HEK293 (cell line): Measurements from ENCODE around the gene ADPRHL1.

Experiments used
- CTCF ChIA-PET: fragments of 350-600 bp; formaldehyde crosslinking; extraction: SDS; loops from one replicate; lab custom pipeline; 2021; ENCODE audit warnings: antibody characterized with exemption; lab: Yijun Ruan, JAX
- POLR2A ChIA-PET: fragments of 300-600 bp; formaldehyde crosslinking; extraction: SDS; loops from one replicate; lab custom pipeline; 2020; ENCODE audit warnings: antibody characterized with exemption, inconsistent platforms; lab: Yijun Ruan, JAX
- H3K27ac ChIP-seq: fragments of 200-500 bp; sonication (Bioruptor generic); 2 replicates; pipeline ENCODE4 v1.5.1; 2014; ENCODE audit warnings: low read depth, low read length, control low read depth, inconsistent platforms; ENCODE audit errors: extremely low read depth
- H3K36me3 ChIP-seq, 2 experiments: fragments of 200-500 bp in 1 of 2; sonication (Bioruptor generic) in 1 of 2; 1 replicate in 1 of 2; 2 replicates in 1 of 2; pipeline ENCODE4 v1.5.1; 2014 to 2017; ENCODE audit warnings: inconsistent platforms in 2 of 2, low read length in 2 of 2; ENCODE audit not compliant: control insufficient read depth in 2 of 2, insufficient read depth in 1 of 2
- H3K4me1 ChIP-seq: fragments of 200-500 bp; sonication (Bioruptor generic); 2 replicates; pipeline ENCODE4 v1.5.1; 2014; ENCODE audit warnings: mild to moderate bottlenecking, low read length, inconsistent platforms; ENCODE audit not compliant: control insufficient read depth, insufficient read depth
- H3K4me3 ChIP-seq: 2 replicates; pipeline ENCODE4 v1.5.1; 2011; ENCODE audit warnings: low read depth, mild to moderate bottlenecking, control low read depth, low read length, moderate library complexity
- H3K9me3 ChIP-seq: fragments of 200-500 bp; sonication (Bioruptor generic); 2 replicates; pipeline ENCODE4 v1.5.1; 2014; ENCODE audit warnings: low read depth, low read length, inconsistent platforms; ENCODE audit not compliant: control insufficient read depth, insufficient read depth
- BCL11B ChIP-seq: fragments of 450-650 bp; formaldehyde crosslinking; IDR thresholded peaks from 2 replicates; pipeline ENCODE4 v1.5.1; 2016; ENCODE audit warnings: low read depth, missing biosample characterization, missing genetic modification characterization
- EGR2 ChIP-seq: fragments of 450-650 bp; formaldehyde crosslinking; IDR thresholded peaks from 2 replicates; pipeline ENCODE4 v1.5.1; 2016; ENCODE audit warnings: low read depth, missing biosample characterization, missing genetic modification characterization
- GLIS2 ChIP-seq: fragments of 450-650 bp; formaldehyde crosslinking; IDR thresholded peaks from 2 replicates; pipeline ENCODE4 v1.5.1; 2016; ENCODE audit warnings: missing biosample characterization, missing genetic modification characterization
- KLF16 ChIP-seq: fragments of 450-650 bp; formaldehyde crosslinking; IDR thresholded peaks from 2 replicates; pipeline ENCODE4 v1.5.1; 2017; ENCODE audit warnings: missing biosample characterization, missing genetic modification characterization
- KLF17 ChIP-seq: fragments of 450-650 bp; formaldehyde crosslinking; IDR thresholded peaks from 2 replicates; pipeline ENCODE4 v1.5.1; 2016; ENCODE audit warnings: missing biosample characterization, missing genetic modification characterization
- PBX3 ChIP-seq: sonication (generic); formaldehyde crosslinking; IDR thresholded peaks from 2 replicates; pipeline ENCODE4 v1.8.1; 2022; ENCODE audit warnings: mild to moderate bottlenecking, moderate library complexity, missing genetic modification reagents
- SP2 ChIP-seq: fragments of 450-650 bp; formaldehyde crosslinking; IDR thresholded peaks from 2 replicates; pipeline ENCODE4 v1.5.1; 2016; ENCODE audit warnings: missing biosample characterization, missing genetic modification characterization
- TRIM28 ChIP-seq: IDR thresholded peaks from 2 replicates; pipeline ENCODE4 v1.6.1; 2011; ENCODE audit warnings: low read length, control low read depth, borderline replicate concordance
- YY2 ChIP-seq: fragments of 450-650 bp; formaldehyde crosslinking; IDR thresholded peaks from 2 replicates; pipeline ENCODE4 v1.5.1; 2016; ENCODE audit warnings: missing biosample characterization, missing genetic modification characterization
- ZEB2 ChIP-seq: fragments of 450-650 bp; formaldehyde crosslinking; IDR thresholded peaks from 2 replicates; pipeline ENCODE4 v1.5.1; 2016; ENCODE audit warnings: missing biosample characterization, missing genetic modification characterization
- ZNF114 ChIP-seq: fragments of 450-650 bp; formaldehyde crosslinking; IDR thresholded peaks from 2 replicates; pipeline ENCODE4 v1.5.0; 2017; ENCODE audit warnings: missing biosample characterization, missing genetic modification characterization
- ZNF146 ChIP-seq: fragments of 450-650 bp; formaldehyde crosslinking; IDR thresholded peaks from 2 replicates; pipeline ENCODE4 v1.5.1; 2016; ENCODE audit warnings: missing biosample characterization, missing genetic modification characterization
- ZNF16 ChIP-seq: fragments of 450-650 bp; formaldehyde crosslinking; IDR thresholded peaks from 2 replicates; pipeline ENCODE4 v1.5.1; 2016; ENCODE audit warnings: low read depth, missing biosample characterization, missing genetic modification characterization
- ZNF239 ChIP-seq: fragments of 450-650 bp; formaldehyde crosslinking; IDR thresholded peaks from 2 replicates; pipeline ENCODE4 v1.5.1; 2016; ENCODE audit warnings: missing biosample characterization, missing genetic modification characterization
- ZNF24 ChIP-seq: fragments of 450-650 bp; formaldehyde crosslinking; IDR thresholded peaks from 2 replicates; pipeline ENCODE4 v1.5.1; 2016; ENCODE audit warnings: missing biosample characterization, missing genetic modification characterization
- ZNF280C ChIP-seq: fragments of 450-650 bp; formaldehyde crosslinking; IDR thresholded peaks from 2 replicates; pipeline ENCODE4 v1.5.1; 2016; ENCODE audit warnings: missing biosample characterization, missing genetic modification characterization
- ZNF311 ChIP-seq: fragments of 450-650 bp; formaldehyde crosslinking; IDR thresholded peaks from 2 replicates; pipeline ENCODE4 v1.5.1; 2017; ENCODE audit warnings: missing biosample characterization, missing genetic modification characterization, borderline replicate concordance
- ZNF341 ChIP-seq: fragments of 450-650 bp; formaldehyde crosslinking; IDR thresholded peaks from 2 replicates; pipeline ENCODE4; 2016; ENCODE audit warnings: low read depth, missing biosample characterization, missing genetic modification characterization
- ZNF423 ChIP-seq: fragments of 450-650 bp; formaldehyde crosslinking; IDR thresholded peaks from 2 replicates; pipeline ENCODE4 v1.5.1; 2016; ENCODE audit warnings: missing biosample characterization, missing genetic modification characterization
- ZNF501 ChIP-seq: fragments of 450-650 bp; formaldehyde crosslinking; IDR thresholded peaks from 2 replicates; pipeline ENCODE4 v1.5.1; 2016; ENCODE audit warnings: missing biosample characterization, missing genetic modification characterization
- ZNF600 ChIP-seq: fragments of 450-650 bp; formaldehyde crosslinking; IDR thresholded peaks from 2 replicates; pipeline ENCODE4 v1.5.1; 2016; ENCODE audit warnings: missing biosample characterization, missing genetic modification characterization
- ZNF704 ChIP-seq: fragments of 450-650 bp; formaldehyde crosslinking; IDR thresholded peaks from 2 replicates; pipeline ENCODE4 v1.5.1; 2016; ENCODE audit warnings: missing biosample characterization, missing genetic modification characterization
- ZNF777 ChIP-seq: fragments of 450-650 bp; formaldehyde crosslinking; IDR thresholded peaks from 2 replicates; pipeline ENCODE4 v1.5.1; 2017; ENCODE audit warnings: missing biosample characterization, missing genetic modification characterization, borderline replicate concordance
- ZSCAN18 ChIP-seq: fragments of 450-650 bp; formaldehyde crosslinking; IDR thresholded peaks from 2 replicates; pipeline ENCODE4 v1.5.1; 2016; ENCODE audit warnings: missing biosample characterization, missing genetic modification characterization

The ADPRHL1 gene

GRCh38 chr13:113458253-113459065 is 5.2 kb upstream of the ADPRHL1 start (continued):
- TF ChIP-seq ZNF341 (tag by site-specific recombination) (peak; percentile 87), GLIS2 (peak; percentile 53), ZNF423 (tag by site-specific recombination) (peak; percentile 88), ZSCAN18 (tag by site-specific recombination) (no peak), ZNF600 (tag by site-specific recombination) (peak; percentile 94)
- TF ChIP-seq, all 188 proteins: peak for 14

GRCh38 chr13:113457510-113457909 is 4.2 kb upstream of the ADPRHL1 start:
- H3K36me3 ChIP-seq: peaks cover 3 to 63% of the 10 kb centered on the region in 2 experiments; a peak in 1 of 3 replicates
- peaks cover 4% of the 10 kb centered on the region; the same call in 1 of the 2 replicates for H3K4me1 ChIP-seq
- POLR2A ChIA-PET: interaction anchor here (0.5 kb wide), 1 partner anchor 20 kb away, joined by 3 read pairs; no protein-coding TSS in a partner anchor
- H3K27ac ChIP-seq: no peak overlapping the region
- TF ChIP-seq ZNF704 (tag by site-specific recombination) (no peak), ZEB2 (no peak), YY2 (tag by site-specific recombination) (no peak), ZNF16 (tag by site-specific recombination) (no peak), ZNF777 (tag by site-specific recombination) (no peak), KLF16 (tag by site-specific recombination) (no peak), TRIM28 (no peak), ZNF280C (no peak), ZNF114 (tag by site-specific recombination) (no peak), SP2 (tag by site-specific recombination) (no peak), ZNF24 (tag by site-specific recombination) (no peak), KLF17 (no peak), BCL11B (tag by site-specific recombination) (no peak), ZNF311 (tag by site-specific recombination) (no peak), PBX3 (CRISPR knock-in tag) (no peak), ZNF501 (no peak), ZNF146 (tag by site-specific recombination) (no peak), ZNF239 (tag by site-specific recombination) (no peak), EGR2 (no peak)
- H3K4me3 ChIP-seq: no peak overlapping the region
- CTCF ChIA-PET: interaction anchor here (0.6 to 2.4 kb wide), 8 partner anchors 9 to 186 kb away, joined by 3 to 10 read pairs (median 3); no protein-coding TSS in a partner anchor
- no peaks in the 10 kb centered on the region for H3K9me3 ChIP-seq
